GM23338 (cell line): ENCODE measurements around the gene NCS1. TPM values are rescaled to one million over a fixed set of nuclear protein-coding genes. Genes with fewer than 3 reads are reported as not detected.

Experiments
- CREB1 ChIP-seq: fragments of 250-450 bp; sonication (Bioruptor Pico); IDR thresholded peaks from 2 replicates; pipeline ENCODE4 v1.5.0; 2020; ENCODE audit warnings: low read depth, mild to moderate bottlenecking, moderate library complexity
- EZH2 ChIP-seq: fragments of 200-600 bp; sonication (generic); IDR thresholded peaks from one replicate; pipeline ENCODE4 v1.8.0; 2017; ENCODE audit warnings: antibody characterized with exemption, mild to moderate bottlenecking, low read depth; ENCODE audit not compliant: unreplicated experiment
- NANOG ChIP-seq: IDR thresholded peaks from 2 replicates; pipeline ENCODE4 v1.6.1; 2016; ENCODE audit warnings: antibody characterized with exemption, borderline replicate concordance
- STAT1 ChIP-seq: IDR thresholded peaks from one replicate; pipeline ENCODE4 v1.6.1; 2016; ENCODE audit warnings: antibody characterized with exemption; ENCODE audit not compliant: unreplicated experiment
- ZNF114 ChIP-seq: fragments of 250-450 bp; sonication (Bioruptor Pico); IDR thresholded peaks from 2 replicates; pipeline ENCODE4 v1.5.0; 2020; ENCODE audit warnings: mild to moderate bottlenecking, moderate library complexity
- polyA plus RNA-seq: library from polyadenylated mRNA; unstranded; fragments of >200 nt; fragmentation: Nextera tagmentation; extraction: Ambion mirVana; gene quantifications from 2 replicates; pipeline ENCODE4 v1.2.1, GENCODE V29; 2016
- total RNA-seq: library from RNA; depleted of rRNA; stranded (reverse); fragments of >200 nt; shearing (Covaris generic); gene quantifications from 2 replicates; pipeline ENCODE4 v1.2.3, GENCODE V29; 2014
- TF ChIP-seq, protein P1 (sequence below): fragments of 250-450 bp; sonication (Bioruptor Pico); IDR thresholded peaks from 2 replicates; pipeline ENCODE4 v1.5.0; 2020; ENCODE audit warnings: mild to moderate bottlenecking, moderate library complexity
- TF ChIP-seq, protein P2 (sequence below), 2 experiments: fragments of 200-600 bp in 1 of 2; sonication (generic) in 1 of 2; conservative IDR thresholded peaks; 2 replicates each; pipeline versions ENCODE4 v1.5.1 to v1.6.1; 2016 to 2017; ENCODE audit warnings: antibody characterized with exemption in 2 of 2, low read depth in 2 of 2, mild to moderate bottlenecking in 2 of 2, moderate library complexity in 1 of 2
- TF ChIP-seq, protein P3 (sequence below): IDR thresholded peaks from 2 replicates; pipeline ENCODE4 v1.6.1; 2016; ENCODE audit warnings: antibody characterized with exemption

Gene NCS1
- total and polyA plus RNA-seq, 2 experiments from 2014 or later, result 8.2 to 34.3 TPM

DNA sequence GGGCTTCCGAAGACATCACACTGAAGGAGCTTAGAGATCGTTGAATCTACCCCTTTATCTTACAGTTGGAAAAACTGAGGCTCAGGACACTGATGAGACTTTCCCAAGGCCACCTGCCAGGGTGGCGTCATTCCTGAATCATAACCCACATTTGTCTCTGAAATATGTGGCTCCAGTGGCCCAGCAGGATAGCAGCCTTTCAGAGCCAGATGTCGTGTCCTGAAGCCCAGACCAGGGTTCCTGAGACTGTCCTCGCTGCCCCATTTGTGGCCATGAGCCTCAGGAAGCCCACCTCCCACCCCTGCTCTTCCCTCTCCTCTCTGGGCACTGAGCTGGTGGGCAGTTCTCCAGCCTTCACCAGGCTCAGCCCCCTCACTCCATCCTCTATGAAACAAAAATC lies 95.7 kb downstream of the NCS1 start (continued):
- TF ChIP-seq, protein P1, sequence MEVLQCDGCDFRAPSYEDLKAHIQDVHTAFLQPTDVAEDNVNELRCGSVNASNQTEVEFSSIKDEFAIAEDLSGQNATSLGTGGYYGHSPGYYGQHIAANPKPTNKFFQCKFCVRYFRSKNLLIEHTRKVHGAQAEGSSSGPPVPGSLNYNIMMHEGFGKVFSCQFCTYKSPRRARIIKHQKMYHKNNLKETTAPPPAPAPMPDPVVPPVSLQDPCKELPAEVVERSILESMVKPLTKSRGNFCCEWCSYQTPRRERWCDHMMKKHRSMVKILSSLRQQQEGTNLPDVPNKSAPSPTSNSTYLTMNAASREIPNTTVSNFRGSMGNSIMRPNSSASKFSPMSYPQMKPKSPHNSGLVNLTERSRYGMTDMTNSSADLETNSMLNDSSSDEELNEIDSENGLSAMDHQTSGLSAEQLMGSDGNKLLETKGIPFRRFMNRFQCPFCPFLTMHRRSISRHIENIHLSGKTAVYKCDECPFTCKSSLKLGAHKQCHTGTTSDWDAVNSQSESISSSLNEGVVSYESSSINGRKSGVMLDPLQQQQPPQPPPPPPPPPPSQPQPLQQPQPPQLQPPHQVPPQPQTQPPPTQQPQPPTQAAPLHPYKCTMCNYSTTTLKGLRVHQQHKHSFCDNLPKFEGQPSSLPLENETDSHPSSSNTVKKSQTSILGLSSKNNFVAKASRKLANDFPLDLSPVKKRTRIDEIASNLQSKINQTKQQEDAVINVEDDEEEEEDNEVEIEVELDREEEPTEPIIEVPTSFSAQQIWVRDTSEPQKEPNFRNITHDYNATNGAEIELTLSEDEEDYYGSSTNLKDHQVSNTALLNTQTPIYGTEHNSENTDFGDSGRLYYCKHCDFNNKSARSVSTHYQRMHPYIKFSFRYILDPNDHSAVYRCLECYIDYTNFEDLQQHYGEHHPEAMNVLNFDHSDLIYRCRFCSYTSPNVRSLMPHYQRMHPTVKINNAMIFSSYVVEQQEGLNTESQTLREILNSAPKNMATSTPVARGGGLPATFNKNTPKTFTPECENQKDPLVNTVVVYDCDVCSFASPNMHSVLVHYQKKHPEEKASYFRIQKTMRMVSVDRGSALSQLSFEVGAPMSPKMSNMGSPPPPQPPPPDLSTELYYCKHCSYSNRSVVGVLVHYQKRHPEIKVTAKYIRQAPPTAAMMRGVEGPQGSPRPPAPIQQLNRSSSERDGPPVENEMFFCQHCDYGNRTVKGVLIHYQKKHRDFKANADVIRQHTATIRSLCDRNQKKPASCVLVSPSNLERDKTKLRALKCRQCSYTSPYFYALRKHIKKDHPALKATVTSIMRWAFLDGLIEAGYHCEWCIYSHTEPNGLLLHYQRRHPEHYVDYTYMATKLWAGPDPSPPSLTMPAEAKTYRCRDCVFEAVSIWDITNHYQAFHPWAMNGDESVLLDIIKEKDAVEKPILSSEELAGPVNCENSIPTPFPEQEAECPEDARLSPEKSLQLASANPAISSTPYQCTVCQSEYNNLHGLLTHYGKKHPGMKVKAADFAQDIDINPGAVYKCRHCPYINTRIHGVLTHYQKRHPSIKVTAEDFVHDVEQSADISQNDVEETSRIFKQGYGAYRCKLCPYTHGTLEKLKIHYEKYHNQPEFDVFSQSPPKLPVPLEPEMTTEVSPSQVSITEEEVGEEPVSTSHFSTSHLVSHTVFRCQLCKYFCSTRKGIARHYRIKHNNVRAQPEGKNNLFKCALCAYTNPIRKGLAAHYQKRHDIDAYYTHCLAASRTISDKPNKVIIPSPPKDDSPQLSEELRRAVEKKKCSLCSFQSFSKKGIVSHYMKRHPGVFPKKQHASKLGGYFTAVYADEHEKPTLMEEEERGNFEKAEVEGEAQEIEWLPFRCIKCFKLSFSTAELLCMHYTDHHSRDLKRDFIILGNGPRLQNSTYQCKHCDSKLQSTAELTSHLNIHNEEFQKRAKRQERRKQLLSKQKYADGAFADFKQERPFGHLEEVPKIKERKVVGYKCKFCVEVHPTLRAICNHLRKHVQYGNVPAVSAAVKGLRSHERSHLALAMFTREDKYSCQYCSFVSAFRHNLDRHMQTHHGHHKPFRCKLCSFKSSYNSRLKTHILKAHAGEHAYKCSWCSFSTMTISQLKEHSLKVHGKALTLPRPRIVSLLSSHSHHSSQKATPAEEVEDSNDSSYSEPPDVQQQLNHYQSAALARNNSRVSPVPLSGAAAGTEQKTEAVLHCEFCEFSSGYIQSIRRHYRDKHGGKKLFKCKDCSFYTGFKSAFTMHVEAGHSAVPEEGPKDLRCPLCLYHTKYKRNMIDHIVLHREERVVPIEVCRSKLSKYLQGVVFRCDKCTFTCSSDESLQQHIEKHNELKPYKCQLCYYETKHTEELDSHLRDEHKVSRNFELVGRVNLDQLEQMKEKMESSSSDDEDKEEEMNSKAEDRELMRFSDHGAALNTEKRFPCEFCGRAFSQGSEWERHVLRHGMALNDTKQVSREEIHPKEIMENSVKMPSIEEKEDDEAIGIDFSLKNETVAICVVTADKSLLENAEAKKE (CRISPR knock-in tag), result no peak
- TF ChIP-seq EZH2 (no peak), NANOG (no peak), CREB1 (no peak), ZNF114 (no peak), STAT1 (no peak)
- TF ChIP-seq, protein P2, sequence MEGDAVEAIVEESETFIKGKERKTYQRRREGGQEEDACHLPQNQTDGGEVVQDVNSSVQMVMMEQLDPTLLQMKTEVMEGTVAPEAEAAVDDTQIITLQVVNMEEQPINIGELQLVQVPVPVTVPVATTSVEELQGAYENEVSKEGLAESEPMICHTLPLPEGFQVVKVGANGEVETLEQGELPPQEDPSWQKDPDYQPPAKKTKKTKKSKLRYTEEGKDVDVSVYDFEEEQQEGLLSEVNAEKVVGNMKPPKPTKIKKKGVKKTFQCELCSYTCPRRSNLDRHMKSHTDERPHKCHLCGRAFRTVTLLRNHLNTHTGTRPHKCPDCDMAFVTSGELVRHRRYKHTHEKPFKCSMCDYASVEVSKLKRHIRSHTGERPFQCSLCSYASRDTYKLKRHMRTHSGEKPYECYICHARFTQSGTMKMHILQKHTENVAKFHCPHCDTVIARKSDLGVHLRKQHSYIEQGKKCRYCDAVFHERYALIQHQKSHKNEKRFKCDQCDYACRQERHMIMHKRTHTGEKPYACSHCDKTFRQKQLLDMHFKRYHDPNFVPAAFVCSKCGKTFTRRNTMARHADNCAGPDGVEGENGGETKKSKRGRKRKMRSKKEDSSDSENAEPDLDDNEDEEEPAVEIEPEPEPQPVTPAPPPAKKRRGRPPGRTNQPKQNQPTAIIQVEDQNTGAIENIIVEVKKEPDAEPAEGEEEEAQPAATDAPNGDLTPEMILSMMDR (conservative IDR thresholded peaks at IDR 0.05; ENCODE audit: low read depth in 2 of 2), result no peak
- TF ChIP-seq, protein P3, sequence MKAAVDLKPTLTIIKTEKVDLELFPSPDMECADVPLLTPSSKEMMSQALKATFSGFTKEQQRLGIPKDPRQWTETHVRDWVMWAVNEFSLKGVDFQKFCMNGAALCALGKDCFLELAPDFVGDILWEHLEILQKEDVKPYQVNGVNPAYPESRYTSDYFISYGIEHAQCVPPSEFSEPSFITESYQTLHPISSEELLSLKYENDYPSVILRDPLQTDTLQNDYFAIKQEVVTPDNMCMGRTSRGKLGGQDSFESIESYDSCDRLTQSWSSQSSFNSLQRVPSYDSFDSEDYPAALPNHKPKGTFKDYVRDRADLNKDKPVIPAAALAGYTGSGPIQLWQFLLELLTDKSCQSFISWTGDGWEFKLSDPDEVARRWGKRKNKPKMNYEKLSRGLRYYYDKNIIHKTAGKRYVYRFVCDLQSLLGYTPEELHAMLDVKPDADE, result no peak
